ENCODE results near the gene RHOBTB3.

DNA sequence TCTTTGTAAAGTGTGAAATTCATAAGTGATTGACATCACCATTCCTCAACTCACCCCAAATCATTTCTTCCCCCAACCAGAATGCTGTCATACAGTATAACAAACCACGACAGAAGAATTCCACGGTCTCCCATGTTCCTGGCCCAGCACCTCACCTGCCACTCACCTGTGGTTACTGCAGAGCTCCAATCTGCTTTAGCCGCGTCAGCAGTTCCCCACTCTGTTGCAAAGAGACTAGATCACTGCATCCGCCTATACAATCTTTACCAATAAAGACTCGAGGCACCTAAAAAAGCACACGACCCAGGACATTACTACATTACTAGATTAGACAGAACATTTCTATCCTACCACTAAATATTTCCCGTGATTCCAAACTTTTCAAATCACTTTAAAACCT is 85.2 kb downstream of the RHOBTB3 start:
- TF ChIP-seq, protein P1, sequence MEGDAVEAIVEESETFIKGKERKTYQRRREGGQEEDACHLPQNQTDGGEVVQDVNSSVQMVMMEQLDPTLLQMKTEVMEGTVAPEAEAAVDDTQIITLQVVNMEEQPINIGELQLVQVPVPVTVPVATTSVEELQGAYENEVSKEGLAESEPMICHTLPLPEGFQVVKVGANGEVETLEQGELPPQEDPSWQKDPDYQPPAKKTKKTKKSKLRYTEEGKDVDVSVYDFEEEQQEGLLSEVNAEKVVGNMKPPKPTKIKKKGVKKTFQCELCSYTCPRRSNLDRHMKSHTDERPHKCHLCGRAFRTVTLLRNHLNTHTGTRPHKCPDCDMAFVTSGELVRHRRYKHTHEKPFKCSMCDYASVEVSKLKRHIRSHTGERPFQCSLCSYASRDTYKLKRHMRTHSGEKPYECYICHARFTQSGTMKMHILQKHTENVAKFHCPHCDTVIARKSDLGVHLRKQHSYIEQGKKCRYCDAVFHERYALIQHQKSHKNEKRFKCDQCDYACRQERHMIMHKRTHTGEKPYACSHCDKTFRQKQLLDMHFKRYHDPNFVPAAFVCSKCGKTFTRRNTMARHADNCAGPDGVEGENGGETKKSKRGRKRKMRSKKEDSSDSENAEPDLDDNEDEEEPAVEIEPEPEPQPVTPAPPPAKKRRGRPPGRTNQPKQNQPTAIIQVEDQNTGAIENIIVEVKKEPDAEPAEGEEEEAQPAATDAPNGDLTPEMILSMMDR (IDR thresholded peaks at IDR 0.05) = no peak
- no peak for TF ChIP-seq POLR2A (IDR thresholded peaks at IDR 0.05)
